HuH-7.5 (cell line): Measurements from ENCODE around the gene RIC8A.
"Not testable (repeated sequence)": the region's sequence is repeated elsewhere in the genome, so short reads cannot be mapped to it uniquely, and the experiment has no call there.

Experiments
- DNase-seq: peaks from one replicate; pipeline ENCODE4 v3.0.0; 2011; ENCODE audit warnings: low spot score

Gene RIC8A

DNA sequence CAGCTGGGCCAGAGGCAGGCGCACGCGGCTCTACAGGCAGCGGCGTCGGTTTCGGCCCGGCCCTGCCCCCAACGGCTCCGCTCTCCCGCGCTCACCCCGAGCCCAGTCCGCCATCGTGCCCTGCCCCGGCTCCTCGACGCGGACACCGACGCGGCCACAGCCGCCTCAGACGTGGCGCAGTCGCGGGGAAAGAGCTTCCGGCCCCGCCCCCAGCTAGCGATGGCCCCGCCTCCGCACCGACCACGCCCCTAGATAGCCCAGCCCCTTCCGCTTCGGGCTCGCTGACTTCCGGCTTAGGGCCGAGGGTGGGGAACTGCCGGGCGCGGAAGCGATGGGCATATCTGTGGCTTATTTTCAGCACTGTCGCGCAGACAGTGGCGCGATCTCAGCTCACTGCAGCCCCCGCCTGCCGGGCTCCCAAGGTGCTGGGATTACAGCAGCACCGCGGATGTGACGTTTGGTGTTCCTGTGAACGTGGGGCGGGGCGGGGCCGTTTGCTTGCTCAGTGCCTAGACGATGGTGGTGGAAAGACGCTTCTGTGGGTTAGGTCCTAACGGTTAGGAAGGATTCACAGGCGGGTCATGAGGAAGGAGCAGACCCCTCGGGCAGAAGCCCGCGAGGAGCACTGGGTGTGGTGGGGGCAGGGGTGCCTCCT, at the start of gene RIC8A, which contains the start of gene BET1L:
Gene RIC8A (plus strand): TSS at position 501 of the 655 bp plus-strand sequence. CDS start 1,147 bp downstream, outside the sequence.
Gene BET1L (minus strand): TSS at position 192 of the 655 bp plus-strand sequence. CDS start 78 bp downstream, at position 114.
- DNase-seq: peak; percentile 87

DNA sequence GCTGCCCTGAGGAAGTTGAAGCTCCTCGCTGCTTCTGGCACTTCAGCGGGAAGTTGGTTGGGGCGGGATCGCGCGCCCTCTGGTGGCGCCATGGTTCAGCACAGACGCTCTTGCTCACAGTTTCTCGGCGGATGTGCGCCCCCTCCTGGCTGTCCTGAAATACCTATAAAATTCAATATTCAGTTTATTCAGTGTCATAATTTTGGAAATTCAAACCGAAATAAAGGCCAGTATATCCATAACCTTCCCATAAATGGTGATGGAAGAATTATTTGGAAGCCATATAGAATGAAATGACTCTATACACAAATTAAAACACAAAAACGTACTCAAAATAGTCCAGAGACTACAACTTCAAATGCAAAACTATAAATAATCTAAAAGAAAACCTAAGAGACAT, 27.3 kb upstream of the RIC8A start:
- not testable (repeated sequence) for DNase-seq

DNA sequence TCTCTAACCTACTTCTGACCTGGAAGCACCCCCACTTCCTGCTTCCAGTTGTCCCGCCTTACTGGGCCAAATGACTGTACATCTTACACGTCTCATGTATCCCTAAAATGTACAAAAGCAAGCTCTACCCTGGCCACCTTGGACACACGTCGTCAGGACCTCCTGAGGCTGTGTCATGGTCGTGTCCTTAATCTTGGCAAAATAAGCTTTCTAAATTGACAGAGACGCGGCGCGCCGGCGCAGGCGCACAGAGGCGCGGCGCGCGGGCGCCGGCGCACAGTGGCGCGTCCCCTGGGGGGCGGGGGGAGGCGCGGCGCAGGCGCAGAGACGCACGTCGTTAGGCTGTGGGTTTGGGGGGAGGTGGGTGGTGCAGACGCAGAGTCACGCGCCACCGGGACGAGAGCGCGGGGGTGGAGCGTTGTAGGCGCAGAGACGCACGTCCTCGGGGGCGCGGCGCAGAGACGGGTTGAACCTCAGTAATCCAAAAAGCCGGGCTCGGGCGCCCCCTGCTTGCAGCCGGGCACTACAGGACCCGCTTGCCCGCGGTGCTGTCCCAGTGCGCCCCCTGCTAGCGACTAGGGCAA, 18.2 kb upstream of the RIC8A start:
- not testable (repeated sequence) for DNase-seq

DNA sequence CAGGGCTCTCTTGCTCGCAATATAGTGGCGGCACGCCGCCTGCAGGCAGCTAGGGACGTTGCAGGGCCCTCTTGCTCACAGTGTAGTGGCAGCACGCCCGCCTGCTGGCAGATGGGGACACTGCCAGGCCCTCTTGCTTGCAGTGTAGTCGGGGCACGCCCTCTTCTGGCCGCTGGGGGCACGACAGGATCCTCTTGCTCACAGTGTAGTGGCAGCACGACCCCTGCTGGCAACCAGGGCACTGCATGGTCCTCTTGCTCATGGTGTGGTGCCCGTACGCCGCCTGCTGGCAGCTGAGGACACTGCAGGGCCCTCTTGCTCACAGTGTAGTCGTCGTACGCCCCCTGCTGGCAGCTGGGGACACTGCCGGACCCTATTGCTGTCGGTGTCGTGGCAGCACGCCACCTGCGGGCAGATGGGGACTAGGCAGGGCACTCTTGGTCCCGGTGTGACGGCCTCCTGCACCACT, 17.6 kb upstream of the RIC8A start:
- not testable (repeated sequence) for DNase-seq

DNA sequence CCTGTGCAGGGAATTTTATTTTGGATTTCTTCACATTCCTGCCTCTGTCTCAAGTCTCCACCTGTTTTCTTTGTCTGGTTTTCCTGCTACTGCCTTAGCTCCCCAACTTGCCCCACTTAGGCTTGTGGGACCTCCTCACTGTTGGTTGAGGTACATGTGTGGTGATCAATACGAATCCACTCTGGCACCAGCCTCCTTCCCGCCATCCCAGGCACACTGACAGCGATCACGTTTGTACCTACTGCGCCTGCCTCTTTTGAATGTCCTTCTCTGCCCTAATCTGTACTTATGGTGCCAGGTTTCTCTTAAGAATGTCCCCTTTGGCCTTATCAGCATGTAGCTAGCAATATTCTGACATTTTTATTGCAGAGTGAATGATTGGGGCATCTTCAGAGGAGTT, 17.0 kb upstream of the RIC8A start:
- not testable (repeated sequence) for DNase-seq

DNA sequence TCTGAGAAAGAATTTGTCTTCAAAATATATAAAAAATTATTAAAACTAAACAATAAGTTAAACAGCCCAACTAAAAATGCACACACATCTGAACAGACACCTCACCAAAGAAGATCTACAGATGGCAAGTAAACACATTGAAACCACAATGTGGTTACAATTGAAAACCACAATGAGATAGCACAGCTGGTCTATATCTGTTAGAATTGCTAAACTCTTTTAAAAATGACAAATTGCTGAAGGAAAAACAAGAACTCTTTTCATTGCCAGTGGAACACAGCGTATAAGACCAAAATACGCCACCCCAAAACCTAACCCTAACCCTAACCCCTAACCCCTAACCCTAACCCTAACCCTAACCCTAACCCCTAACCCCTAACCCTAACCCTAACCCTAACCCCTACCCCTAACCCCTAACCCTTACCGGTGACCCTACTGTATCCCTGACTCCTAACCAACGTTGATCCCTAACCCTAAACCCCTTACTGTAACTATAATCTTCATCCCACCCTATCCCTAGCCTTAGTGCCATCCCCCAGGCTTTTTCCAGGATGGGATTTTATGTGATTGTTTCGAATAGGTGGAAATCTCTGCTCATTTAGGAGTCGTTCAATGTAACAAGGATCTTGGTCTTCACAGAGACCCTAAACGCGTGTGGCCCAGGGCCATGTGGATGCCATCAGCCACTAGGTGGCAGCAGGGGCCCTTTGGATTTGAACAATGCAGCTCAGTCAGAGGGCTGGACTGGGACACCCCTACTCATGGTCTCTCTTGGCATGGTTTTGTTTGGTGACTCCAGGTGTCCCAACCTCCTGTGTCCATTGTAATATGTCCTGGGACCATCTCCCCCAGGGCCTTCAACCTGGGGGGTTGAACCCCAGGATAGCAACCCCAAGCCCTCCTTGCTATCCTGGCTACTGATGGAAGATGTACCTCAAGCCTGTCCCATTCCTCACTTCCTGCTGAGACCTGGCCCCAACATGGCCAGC, 15.7 kb upstream of the RIC8A start:
- DNase-seq: not testable (repeated sequence)

DNA sequence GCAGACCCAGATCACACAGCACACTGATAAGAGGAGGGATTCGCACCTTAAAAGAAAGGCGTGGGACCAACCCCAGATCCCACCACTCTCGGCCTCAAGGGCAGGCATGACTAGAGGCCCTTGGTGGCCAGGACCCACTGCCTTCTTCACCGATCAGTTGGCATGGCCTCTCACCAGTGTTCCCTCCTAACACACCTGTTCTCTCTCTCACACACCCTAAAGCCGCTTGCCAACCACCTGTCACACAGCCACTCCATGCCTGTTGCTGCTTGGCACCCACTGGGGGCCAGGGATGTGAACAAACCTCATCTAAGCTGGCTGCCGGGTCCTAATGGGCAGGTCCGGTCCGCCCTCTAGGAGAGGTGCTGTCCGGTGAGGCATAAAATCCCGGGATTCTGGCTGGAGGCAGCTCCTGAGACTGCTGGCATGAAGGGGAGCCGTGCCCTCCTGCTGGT, 14.8 kb upstream of the RIC8A start, which contains the start of gene SCGB1C1:
Gene SCGB1C1 (plus strand): TSS at position 405 of the 455 bp plus-strand sequence. CDS start 22 bp downstream, at position 427.
- not testable (repeated sequence) for DNase-seq

DNA sequence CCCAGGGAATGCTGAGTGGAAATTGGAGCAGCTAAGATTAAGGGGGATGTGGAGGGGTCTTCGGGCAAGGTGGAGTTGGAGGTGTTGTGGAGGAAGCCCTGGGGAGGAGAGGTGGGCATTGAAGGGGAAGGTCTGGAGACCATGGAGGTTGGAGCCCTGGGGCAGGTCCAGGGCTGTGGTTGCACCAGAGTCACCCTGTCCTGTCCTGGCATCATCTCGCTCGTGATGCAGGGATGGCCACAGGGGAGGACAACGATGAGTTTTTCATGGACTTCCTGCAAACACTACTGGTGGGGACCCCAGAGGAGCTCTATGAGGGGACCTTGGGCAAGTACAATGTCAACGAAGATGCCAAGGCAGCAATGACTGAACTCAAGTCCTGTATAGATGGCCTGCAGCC, 14.0 kb upstream of the RIC8A start:
- not testable (repeated sequence) for DNase-seq

DNA sequence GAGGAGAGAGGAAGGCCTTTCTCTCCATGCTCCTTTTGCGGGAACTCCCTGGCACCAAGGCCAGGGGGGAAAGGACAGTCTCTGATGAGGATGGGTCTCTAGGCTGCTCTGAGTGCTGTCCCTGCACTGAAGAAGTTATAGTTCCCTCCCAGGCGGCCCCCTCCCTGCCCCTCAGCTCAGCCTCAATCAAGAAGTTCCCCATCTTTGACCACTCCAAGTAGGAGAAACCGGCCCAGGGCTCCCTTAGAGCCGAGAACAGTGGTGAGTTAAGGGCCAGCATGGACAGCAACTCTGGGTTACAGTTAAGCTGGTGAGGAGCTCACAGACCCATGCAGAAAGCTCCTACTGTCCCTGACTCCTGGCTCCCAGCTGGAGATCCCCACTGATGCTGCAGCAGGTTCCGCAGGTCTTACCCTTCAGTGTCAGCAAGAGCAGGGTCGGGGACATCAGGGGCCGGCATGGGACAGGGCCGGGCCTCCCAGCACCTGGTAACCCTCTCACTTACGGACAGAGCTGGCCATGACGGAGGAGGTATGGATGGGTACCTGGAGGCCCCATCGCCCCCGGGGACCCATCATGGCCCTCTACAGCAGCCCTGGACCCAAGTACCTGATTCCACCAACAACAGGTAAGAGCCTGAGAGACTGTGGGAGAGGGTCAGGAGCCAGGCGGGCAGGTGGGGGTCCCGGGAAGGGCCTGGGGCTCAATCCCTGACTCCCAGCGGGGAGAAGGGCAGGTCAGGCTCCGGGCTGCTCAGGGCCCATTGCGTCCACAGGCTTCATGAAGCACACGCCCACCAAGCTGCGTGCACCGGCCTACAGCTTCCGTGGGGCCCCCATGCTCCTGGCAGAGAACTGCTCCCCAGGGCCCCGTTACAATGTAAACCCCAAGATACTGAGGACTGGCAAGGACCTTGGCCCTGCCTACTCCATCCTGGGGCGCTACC, 10.4 kb upstream of the RIC8A start:
- no peak for DNase-seq

DNA sequence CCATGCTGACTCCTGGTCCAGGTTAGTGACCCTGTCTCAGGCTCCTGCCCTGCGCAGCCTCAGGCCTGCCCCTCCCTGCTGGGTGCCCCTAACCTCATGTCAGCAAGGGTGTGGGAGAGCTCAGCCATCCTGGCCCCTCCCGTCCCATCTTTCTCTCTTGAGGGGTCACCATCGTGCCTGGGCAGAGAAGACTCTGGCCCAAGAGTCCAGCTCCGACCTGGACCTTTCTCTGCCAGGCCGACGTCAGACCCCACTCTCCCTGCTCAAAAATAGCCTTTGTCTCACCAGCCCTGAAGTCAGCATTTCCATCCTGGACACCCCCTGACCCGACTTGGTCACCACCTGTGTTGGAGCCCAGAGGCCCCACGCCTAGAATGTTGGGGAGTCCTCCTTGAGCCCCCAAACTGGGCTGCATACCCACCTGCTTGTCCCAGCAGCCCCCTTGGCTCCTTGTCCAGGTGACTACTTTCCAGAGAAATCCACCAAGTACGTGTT, 9.7 kb upstream of the RIC8A start:
- no peak for DNase-seq

DNA sequence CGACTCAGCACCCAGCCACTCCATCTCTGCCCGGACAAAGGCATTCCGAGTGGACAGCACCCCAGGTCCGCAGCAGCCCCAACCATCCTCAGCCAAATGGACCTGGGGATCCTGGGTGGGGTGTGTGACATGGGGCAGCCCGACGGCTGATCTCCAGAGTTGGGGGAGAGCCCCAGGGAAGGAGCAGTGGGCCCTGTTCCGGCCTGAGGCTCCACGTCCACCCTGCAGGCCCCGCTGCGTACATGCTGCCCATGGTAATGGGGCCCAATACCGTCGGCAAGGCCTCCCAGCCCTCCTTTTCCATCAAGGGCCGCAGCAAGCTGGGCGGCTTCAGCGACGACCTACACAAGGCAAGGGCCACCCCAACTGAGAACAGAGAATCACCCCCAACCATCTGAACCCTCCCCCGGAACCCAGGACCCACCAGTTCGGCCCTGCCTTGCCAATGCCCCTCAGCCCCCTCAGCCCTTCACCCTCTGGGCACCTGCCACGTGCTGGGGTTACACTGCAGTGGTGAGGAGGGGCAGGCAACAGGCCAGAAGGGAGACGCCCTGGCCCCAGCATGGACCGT, 9.2 kb upstream of the RIC8A start:
- no peak for DNase-seq

DNA sequence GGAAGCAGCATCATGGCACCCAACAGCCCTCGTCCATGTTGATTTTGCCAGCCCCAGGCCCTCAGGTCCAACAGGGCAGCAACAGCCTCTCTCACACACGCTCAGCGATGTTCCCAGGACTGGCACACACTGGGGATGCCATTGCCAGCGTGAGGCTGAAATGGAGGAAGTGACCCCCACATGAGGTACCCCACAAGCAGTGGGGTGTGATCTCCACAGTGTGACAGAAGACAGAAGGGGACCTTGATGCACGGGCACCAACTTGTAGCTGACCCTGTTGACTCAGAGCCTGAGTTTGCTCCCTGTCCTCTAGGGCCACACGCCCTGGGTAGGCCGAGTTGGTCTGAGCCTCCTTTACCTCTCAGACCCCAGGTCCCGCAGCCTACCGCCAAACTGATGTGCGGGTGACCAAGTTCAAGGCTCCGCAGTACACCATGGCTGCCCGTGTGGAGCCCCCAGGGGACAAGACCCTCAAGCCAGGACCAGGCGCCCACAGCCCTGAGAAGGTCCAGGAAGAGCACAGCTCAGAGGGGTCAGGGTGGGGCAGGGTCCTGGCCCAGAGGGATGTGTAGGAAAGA, 8.4 kb upstream of the RIC8A start:
- no peak for DNase-seq

DNA sequence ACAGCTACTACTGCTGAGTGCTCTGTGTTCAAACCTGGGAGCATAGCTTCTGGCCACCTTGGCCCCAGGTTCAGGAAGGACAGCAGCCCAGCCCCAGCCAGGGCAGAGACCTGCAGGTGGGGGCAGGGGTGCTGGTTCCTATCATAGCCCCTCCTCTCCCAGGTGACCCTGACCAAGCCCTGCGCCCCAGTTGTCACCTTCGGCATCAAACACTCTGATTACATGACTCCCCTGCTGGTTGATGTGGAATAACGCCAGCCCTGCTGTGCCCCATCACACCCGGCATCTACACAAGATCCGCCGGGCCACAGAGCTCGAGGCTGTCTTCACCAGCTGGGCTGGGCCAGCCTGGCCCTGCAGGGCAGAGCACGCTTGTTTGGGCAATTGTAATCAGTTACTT, 7.7 kb upstream of the RIC8A start:
- no peak for DNase-seq

DNA sequence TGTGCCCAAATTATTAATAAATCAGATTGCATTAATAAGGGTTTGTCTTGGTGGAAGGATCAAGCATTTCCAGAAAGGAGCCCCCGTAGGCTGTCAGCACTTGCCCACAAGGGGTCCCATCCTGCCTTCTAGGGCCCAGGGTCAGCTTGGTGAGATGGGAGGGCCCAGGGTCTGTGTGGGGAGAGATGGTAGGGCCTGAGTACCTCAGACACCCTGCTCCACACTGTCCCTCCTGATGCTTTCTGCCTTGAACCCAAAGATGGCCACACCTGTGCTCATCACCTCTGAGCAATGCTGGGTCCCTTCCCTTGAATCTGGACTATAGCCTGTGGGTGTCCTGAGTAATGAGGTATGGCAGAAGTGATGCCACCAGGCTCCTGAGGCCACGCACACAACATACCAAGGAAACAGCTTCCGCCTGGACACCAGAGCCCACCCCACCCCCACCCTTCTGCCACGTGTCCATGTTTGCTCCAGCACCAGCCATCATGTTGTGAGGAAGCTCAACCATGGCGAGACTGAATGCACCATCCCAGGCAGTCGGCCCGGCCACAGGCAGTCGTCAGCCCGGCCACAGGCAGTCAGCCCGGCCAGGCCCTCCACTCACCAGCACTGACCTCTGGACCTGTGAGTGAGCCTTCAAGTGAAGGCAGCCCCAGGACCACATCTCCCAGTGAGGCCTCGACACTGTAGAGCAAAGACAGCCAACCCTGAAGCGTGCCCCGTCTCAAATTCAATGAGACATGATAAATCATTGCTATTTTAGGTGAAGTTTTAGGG, 7.1 kb upstream of the RIC8A start:
- no peak for DNase-seq

DNA sequence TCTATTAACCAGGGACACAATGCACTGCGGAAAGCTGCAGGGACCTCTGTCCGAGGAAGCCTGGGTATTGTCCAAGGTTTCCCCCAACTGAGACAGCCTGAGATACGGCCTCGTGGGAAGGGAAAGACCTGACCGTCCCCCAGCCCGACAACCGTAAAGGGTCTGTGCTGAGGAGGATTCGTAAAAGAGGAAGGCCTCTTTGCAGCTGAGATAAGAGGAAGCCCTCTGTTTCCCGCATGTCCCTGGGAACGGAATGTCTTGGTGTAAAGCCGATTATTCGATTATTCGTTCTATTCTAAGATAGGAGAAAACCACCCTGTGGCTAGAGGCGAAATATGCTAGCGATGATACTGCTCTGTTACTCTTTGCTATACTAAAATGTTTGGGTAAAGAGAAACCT, 5.5 kb upstream of the RIC8A start:
- no peak for DNase-seq

DNA sequence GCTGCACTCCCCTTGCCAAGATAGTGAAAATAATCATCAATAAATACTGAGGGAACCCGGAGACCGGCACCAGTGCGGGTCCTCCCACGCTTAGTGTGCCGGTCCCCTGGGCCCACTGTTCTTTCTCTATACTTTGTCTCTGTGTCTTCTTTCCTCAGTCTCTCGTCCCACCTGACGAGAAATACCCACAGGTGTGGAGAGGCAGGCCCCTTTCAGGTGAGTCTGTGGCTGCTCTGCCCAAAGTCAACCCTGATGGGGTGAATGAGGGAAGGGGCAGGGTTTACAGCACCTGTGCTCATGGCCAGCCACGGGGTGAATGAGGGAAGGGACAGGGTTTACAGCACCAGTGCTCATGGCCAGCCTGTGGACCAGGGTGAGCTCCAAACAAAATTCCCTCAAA, 5.0 kb upstream of the RIC8A start:
- no peak for DNase-seq

DNA sequence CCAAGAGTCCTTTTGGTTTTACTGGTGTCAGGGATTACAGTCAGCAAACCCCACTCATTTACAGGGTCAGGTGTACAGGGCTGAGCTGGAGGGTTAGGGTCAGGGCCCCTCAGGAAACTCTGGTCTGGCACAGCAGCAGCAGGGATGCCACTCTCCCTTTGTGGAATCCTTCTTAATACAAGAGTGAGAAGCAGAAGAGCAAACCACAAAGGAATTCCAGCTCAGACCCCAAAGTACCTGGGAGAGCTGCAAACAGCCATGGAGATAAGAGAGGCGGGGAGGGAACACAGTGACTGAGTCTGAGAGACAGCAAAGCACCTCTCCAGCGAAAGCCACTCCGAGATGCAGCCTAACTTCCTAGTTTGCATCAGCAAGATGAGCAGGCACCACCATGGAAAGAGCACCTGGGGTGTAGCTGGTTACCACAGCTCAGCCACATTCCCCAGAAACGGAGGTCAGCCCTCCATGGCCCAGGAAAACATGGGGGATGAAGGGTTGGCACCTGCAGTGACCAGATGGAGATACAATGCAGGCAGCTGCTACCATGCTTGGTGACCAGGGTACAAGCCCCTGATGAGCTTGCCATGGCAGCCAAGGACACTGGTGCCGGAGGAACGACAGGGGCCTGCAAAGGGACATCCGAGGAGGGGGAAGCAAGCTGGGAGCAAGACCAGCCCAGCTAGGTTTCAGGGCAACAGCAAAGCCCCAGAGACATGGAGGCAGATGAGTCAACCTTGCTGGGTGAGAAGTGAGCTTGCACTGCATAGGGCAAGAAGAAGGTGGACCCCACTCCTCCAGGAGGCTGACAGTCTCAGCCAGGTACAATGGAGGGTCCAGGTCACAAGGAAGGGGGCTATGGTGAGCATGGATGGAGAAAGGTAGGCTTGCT, 4.2 kb upstream of the RIC8A start:
- DNase-seq: no peak

DNA sequence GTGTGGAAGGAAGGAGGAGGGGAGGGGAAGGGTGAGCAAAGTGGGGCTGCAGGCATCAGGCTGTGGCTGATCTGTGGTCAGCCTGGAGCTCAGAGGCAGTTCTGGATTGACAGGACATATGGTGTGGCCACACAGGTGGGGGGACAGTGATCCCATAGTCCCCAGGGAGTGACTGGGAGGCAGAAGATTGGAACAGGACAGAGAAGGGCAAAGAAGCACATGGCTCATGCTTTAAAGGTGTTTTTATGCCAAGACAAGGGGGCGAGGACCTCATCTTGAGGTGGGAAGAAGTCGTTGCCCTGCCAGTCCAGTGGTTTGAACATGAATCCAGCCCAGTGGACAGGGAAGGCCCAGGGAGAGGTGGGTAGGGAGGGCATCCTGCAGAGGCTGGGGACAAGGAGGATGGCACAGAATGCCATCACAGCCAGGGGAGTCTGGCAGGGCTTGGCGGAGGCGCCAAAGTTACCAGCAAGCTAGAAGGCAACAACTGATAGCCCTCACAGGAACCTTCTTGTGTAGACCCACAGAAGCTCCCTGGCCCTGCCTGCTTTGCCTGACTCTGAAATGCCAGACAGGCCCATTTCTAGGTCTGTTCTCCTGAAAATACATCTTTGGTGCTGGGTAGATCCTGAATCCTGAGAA, 3.4 kb upstream of the RIC8A start:
- no peak for DNase-seq
